Liver (tissue), 9 donors: ENCODE measurements around the gene CRYGS. TPM values are rescaled to one million over a fixed set of nuclear protein-coding genes. Genes with fewer than 3 reads are reported as not detected.
"Not testable (repeated sequence)": the region's sequence is repeated elsewhere in the genome, so short reads cannot be mapped to it uniquely, and the experiment has no call there.

ENCODE experiments used
- DNase-seq: peaks from one replicate; pipeline ENCODE4 v3.0.0-alpha.2; 2017; ENCODE audit warnings: low spot score
- H3K27ac ChIP-seq, 2 donors: one replicate each; pipeline ENCODE4 v1.7.0; 2013; ENCODE audit warnings: inconsistent platforms in 2 of 2, low read length in 2 of 2, control low read depth in 1 of 2, low read depth in 1 of 2, mild to moderate bottlenecking in 1 of 2
- H3K27me3 ChIP-seq, 4 donors: one replicate each; pipeline versions ENCODE4 v1.6.1 to v1.7.0; 2013; ENCODE audit warnings: low read length in 3 of 4, inconsistent platforms in 1 of 4, mild to moderate bottlenecking in 1 of 4, moderate library complexity in 1 of 4; ENCODE audit not compliant: control insufficient read depth in 4 of 4, insufficient read depth in 4 of 4
- H3K36me3 ChIP-seq, 4 donors: one replicate each; pipeline versions ENCODE4 v1.6.1 to v1.7.0; 2013; ENCODE audit warnings: low read length in 3 of 4, mild to moderate bottlenecking in 3 of 4, low read depth in 1 of 4, moderate library complexity in 1 of 4; ENCODE audit not compliant: control insufficient read depth in 4 of 4, insufficient read depth in 3 of 4
- H3K4me1 ChIP-seq, 4 donors: one replicate each; pipeline versions ENCODE4 v1.6.1 to v1.7.0; 2013; ENCODE audit warnings: low read length in 3 of 4, mild to moderate bottlenecking in 3 of 4, moderate library complexity in 1 of 4; ENCODE audit not compliant: control insufficient read depth in 4 of 4, insufficient read depth in 4 of 4
- H3K4me3 ChIP-seq, 3 donors: one replicate each; pipeline versions ENCODE4 v1.6.1 to v1.7.0; 2013; ENCODE audit warnings: low read length in 3 of 3, control low read depth in 1 of 3, low read depth in 1 of 3, mild to moderate bottlenecking in 1 of 3
- H3K9ac ChIP-seq, 2 donors: one replicate each; pipeline ENCODE4 v1.7.0; 2013; ENCODE audit warnings: low read length in 2 of 2, mild to moderate bottlenecking in 2 of 2, moderate library complexity in 2 of 2, control low read depth in 1 of 2, low read depth in 1 of 2
- H3K9me3 ChIP-seq, 4 donors: one replicate each; pipeline versions ENCODE4 v1.6.1 to v1.7.0; 2013; ENCODE audit warnings: low read length in 3 of 4; ENCODE audit not compliant: control insufficient read depth in 4 of 4
- EGR1 ChIP-seq, 2 donors: IDR thresholded peaks; 2 replicates each; pipeline ENCODE4 v1.6.1; 2016 to 2018; ENCODE audit warnings: antibody characterized with exemption in 2 of 2, low read depth in 2 of 2
- FOXA2 ChIP-seq: IDR thresholded peaks from 2 replicates; pipeline ENCODE4 v1.6.1; 2016; ENCODE audit warnings: antibody characterized with exemption
- GABPA ChIP-seq, 2 donors: IDR thresholded peaks in 1 of 2; conservative IDR thresholded peaks in 1 of 2; 2 replicates each; pipeline ENCODE4 v1.6.1; 2016; ENCODE audit warnings: antibody characterized with exemption in 2 of 2, mild to moderate bottlenecking in 1 of 2, moderate library complexity in 1 of 2
- HNF4A ChIP-seq, 2 donors: conservative IDR thresholded peaks; 2 replicates each; pipeline ENCODE4 v1.6.1; 2016; ENCODE audit warnings: antibody characterized with exemption in 2 of 2, mild to moderate bottlenecking in 2 of 2
- HNF4G ChIP-seq: IDR thresholded peaks from 2 replicates; pipeline ENCODE4 v1.6.1; 2016; ENCODE audit warnings: antibody characterized with exemption
- JUND ChIP-seq, 2 donors: IDR thresholded peaks; 2 replicates each; pipeline ENCODE4 v1.6.1; 2016; ENCODE audit warnings: antibody characterized with exemption in 2 of 2
- NR2F2 ChIP-seq: IDR thresholded peaks from 2 replicates; pipeline ENCODE4 v1.6.1; 2016; ENCODE audit warnings: antibody characterized with exemption
- RAD21 ChIP-seq, 2 donors: IDR thresholded peaks; 2 replicates each; pipeline ENCODE4 v1.6.1; 2016; ENCODE audit warnings: antibody characterized with exemption in 2 of 2, mild to moderate bottlenecking in 2 of 2
- SP1 ChIP-seq: IDR thresholded peaks from 2 replicates; pipeline ENCODE4 v1.6.1; 2018; ENCODE audit warnings: antibody characterized with exemption, mild to moderate bottlenecking
- WGBS: extraction: QIAGEN DNeasy Blood & Tissue Kit; methylation state at CpG from one replicate; pipeline ENCODE4 v1.1.7; 2013; 5-methylcytosine and 5-hydroxymethylcytosine counted together
- polyA plus RNA-seq, 2 donors: library from polyadenylated mRNA; stranded (reverse) in 1 of 2; unstranded in 1 of 2; fragments of 200-250 nt in 1 of 2; fragments of >200 nt in 1 of 2; fragmentation: Nextera tagmentation in 1 of 2; extraction: Ambion mirVana in 1 of 2; gene quantifications; one replicate each; pipeline versions ENCODE4 v1.2.1 to v1.2.3, GENCODE V29; 2013 to 2015
- total RNA-seq, 2 donors: library from RNA; depleted of rRNA; stranded (reverse); fragments of >200 nt; gene quantifications; one replicate each; pipeline ENCODE4 v1.2.3, GENCODE V29; 2014
- TF ChIP-seq, protein P1 (sequence below): fragments of 150-350 bp; IDR thresholded peaks from 2 replicates; pipeline ENCODE4 v1.5.1; 2017; ENCODE audit warnings: improper control_type of control experiment, low read depth, low read length; ENCODE audit not compliant: missing input control
- TF ChIP-seq, protein P2 (sequence below): IDR thresholded peaks from 2 replicates; pipeline ENCODE4 v1.6.1; 2016; ENCODE audit warnings: antibody characterized with exemption, mild to moderate bottlenecking
- TF ChIP-seq, protein P3 (sequence below): IDR thresholded peaks from 2 replicates; pipeline ENCODE4 v1.6.1; 2016; ENCODE audit warnings: antibody characterized with exemption
- TF ChIP-seq, protein P4 (sequence below): IDR thresholded peaks from 2 replicates; pipeline ENCODE4 v1.6.1; 2016; ENCODE audit warnings: antibody characterized with exemption
- donor health status: healthy.
- donor health status: healthy.
- donor health status: healthy.
- donor health status: healthy.
- donor health status: healthy.

Gene CRYGS
- total and polyA plus RNA-seq, 4 donors, result 0.53 to 3.6 (median 1.2) TPM

DNA sequence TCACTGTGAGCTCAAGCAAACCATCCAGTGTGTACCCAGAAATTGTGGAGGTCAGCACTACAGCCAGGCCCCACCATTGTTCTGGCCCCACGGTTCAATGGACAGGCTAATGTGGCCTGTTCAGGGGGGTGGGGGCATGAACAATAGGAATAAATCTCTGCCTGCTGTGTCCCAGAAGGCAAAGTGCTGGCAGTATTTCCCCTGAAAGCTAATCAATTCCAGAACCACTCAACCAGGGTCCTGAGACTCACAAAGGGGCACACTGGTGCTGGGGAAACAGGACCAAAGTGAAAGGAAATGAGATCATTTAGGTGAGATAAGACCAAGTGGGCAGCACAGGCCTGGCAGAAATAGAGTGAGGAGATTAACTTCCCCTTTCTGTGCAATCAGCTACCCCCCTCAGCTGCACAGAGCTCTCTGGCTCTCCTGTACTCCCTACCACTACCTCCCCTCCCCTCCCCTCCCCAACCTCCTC lies 11.5 kb downstream of the CRYGS start:
- H3K4me1 ChIP-seq, result peaks cover 0 to 5% (median 0%) of the 10 kb centered on the region in 4 donors
- no peaks in the 10 kb centered on the region for H3K36me3 ChIP-seq
- no peak for TF ChIP-seq GABPA (IDR thresholded peaks at IDR 0.05 in 1 of 2, conservative IDR thresholded peaks at IDR 0.05 in 1 of 2)
- TF ChIP-seq HNF4G, result no peak
- TF ChIP-seq HNF4A (conservative IDR thresholded peaks at IDR 0.05), result no peak
- no peak for TF ChIP-seq EGR1 (IDR thresholded peaks at IDR 0.05; ENCODE audit: low read depth in 2 of 2)
- TF ChIP-seq, protein P1, sequence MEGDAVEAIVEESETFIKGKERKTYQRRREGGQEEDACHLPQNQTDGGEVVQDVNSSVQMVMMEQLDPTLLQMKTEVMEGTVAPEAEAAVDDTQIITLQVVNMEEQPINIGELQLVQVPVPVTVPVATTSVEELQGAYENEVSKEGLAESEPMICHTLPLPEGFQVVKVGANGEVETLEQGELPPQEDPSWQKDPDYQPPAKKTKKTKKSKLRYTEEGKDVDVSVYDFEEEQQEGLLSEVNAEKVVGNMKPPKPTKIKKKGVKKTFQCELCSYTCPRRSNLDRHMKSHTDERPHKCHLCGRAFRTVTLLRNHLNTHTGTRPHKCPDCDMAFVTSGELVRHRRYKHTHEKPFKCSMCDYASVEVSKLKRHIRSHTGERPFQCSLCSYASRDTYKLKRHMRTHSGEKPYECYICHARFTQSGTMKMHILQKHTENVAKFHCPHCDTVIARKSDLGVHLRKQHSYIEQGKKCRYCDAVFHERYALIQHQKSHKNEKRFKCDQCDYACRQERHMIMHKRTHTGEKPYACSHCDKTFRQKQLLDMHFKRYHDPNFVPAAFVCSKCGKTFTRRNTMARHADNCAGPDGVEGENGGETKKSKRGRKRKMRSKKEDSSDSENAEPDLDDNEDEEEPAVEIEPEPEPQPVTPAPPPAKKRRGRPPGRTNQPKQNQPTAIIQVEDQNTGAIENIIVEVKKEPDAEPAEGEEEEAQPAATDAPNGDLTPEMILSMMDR, result no peak
- no peak for TF ChIP-seq RAD21 (IDR thresholded peaks at IDR 0.05)
- TF ChIP-seq FOXA2, result no peak
- TF ChIP-seq, protein P2, sequence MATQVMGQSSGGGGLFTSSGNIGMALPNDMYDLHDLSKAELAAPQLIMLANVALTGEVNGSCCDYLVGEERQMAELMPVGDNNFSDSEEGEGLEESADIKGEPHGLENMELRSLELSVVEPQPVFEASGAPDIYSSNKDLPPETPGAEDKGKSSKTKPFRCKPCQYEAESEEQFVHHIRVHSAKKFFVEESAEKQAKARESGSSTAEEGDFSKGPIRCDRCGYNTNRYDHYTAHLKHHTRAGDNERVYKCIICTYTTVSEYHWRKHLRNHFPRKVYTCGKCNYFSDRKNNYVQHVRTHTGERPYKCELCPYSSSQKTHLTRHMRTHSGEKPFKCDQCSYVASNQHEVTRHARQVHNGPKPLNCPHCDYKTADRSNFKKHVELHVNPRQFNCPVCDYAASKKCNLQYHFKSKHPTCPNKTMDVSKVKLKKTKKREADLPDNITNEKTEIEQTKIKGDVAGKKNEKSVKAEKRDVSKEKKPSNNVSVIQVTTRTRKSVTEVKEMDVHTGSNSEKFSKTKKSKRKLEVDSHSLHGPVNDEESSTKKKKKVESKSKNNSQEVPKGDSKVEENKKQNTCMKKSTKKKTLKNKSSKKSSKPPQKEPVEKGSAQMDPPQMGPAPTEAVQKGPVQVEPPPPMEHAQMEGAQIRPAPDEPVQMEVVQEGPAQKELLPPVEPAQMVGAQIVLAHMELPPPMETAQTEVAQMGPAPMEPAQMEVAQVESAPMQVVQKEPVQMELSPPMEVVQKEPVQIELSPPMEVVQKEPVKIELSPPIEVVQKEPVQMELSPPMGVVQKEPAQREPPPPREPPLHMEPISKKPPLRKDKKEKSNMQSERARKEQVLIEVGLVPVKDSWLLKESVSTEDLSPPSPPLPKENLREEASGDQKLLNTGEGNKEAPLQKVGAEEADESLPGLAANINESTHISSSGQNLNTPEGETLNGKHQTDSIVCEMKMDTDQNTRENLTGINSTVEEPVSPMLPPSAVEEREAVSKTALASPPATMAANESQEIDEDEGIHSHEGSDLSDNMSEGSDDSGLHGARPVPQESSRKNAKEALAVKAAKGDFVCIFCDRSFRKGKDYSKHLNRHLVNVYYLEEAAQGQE, result no peak
- TF ChIP-seq NR2F2, result no peak
- no peak for TF ChIP-seq JUND (IDR thresholded peaks at IDR 0.05)
- H3K4me3 ChIP-seq, result no peak overlapping the region
- 71% methylated on average over 1 of the region's 1 CpG for WGBS
- no peaks in the 10 kb centered on the region for H3K27me3 ChIP-seq
- H3K27ac ChIP-seq, result no peak overlapping the region
- no peak overlapping the region for H3K9ac ChIP-seq
- DNase-seq, result no peak
- no peaks in the 10 kb centered on the region for H3K9me3 ChIP-seq

DNA sequence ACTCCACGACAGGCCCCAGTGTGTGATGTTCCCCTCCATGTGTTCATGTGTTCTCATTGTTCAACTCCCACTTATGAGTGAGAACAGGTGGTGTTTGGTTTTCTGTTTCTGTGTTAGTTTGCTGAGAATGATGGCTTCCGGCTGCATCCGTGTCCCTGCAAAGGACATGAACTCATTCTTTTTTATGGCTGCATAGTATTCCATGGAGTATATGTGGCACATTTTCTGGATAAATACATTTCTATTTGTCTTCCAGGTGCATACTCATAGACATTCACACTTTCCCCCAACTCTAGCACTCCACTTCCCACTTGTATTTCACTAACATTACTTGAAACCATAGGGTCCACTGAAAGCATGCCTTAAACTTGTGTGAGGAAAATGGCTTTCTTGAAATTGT lies 12.5 kb downstream of the CRYGS start:
- not testable (repeated sequence) for H3K4me1 ChIP-seq, H3K9me3 ChIP-seq, H3K27me3 ChIP-seq, H3K27ac ChIP-seq, H3K9ac ChIP-seq, H3K36me3 ChIP-seq, DNase-seq, H3K4me3 ChIP-seq
- WGBS, result 98% methylated on average over 3 of the region's 3 CpGs

DNA sequence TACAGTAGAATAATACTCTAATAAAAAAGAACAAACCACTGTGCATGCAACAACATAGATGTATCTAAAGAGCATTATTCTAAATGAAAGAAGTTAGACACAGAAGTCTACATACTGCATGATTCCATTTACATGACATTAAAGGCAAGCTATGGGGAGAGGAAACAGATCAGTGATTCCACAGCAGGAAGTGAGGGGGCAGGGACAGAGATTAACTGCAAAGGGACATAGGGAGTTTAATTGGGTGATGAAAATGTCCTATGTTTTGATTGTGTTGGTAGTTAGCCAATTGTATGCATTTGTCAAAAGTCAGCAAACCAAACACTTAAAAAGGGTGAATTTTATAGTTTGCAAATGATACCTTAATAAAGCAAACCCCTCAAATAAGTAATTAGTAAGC lies 13.8 kb downstream of the CRYGS start:
- Histone ChIP-seq H3K9ac (no peak overlapping the region), H3K4me3 (no peak overlapping the region), H3K27ac (no peak overlapping the region), H3K9me3 (no peaks in the 10 kb centered on the region), H3K36me3 (no peaks in the 10 kb centered on the region), H3K4me1 (no peaks in the 10 kb centered on the region), H3K27me3 (no peaks in the 10 kb centered on the region)
- no peak for DNase-seq
- TF ChIP-seq, protein P1, result no peak
- TF ChIP-seq SP1, result no peak
- TF ChIP-seq, protein P3, sequence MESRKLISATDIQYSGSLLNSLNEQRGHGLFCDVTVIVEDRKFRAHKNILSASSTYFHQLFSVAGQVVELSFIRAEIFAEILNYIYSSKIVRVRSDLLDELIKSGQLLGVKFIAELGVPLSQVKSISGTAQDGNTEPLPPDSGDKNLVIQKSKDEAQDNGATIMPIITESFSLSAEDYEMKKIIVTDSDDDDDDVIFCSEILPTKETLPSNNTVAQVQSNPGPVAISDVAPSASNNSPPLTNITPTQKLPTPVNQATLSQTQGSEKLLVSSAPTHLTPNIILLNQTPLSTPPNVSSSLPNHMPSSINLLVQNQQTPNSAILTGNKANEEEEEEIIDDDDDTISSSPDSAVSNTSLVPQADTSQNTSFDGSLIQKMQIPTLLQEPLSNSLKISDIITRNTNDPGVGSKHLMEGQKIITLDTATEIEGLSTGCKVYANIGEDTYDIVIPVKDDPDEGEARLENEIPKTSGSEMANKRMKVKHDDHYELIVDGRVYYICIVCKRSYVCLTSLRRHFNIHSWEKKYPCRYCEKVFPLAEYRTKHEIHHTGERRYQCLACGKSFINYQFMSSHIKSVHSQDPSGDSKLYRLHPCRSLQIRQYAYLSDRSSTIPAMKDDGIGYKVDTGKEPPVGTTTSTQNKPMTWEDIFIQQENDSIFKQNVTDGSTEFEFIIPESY, result no peak
- TF ChIP-seq RAD21 (IDR thresholded peaks at IDR 0.05), result no peak
- TF ChIP-seq HNF4G, result no peak
- TF ChIP-seq, protein P2, result no peak
- TF ChIP-seq, protein P4, sequence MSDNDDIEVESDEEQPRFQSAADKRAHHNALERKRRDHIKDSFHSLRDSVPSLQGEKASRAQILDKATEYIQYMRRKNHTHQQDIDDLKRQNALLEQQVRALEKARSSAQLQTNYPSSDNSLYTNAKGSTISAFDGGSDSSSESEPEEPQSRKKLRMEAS, result no peak
